Caco-2 (cell line): Measurements from ENCODE around the gene KLRB1. TPM values are rescaled to one million over a fixed set of nuclear protein-coding genes. Genes with fewer than 3 reads are reported as not detected.

Source experiments
- BruUV-seq: library from RNA; stranded (reverse); fragments of 400-500 nt; replicated peaks from 2 replicates; lab custom pipeline; 2021; lab: Mats Ljungman, UMichigan
- CTCF ChIA-PET: fragments of 300-600 bp; sonication (Branson Sonifier 250); formaldehyde crosslinking; loops from one replicate; lab custom pipeline; 2022; ENCODE audit warnings: antibody characterized with exemption; lab: Charles Lee
- POLR2A ChIA-PET: fragments of 300-600 bp; sonication (Branson Sonifier 250); formaldehyde crosslinking; loops from one replicate; lab custom pipeline; 2022; ENCODE audit warnings: antibody characterized with exemption; lab: Charles Lee
- DNase-seq, 2 experiments: peaks; one replicate each; pipeline versions ENCODE4 v3.0.0 to v3.0.0-alpha.2; 2020 to 2022
- H3K27me3 ChIP-seq: replicated peaks from 2 replicates; pipeline ENCODE4 v1.6.0; 2011; ENCODE audit warnings: low read length; ENCODE audit not compliant: control insufficient read depth, insufficient read depth
- H3K36me3 ChIP-seq: 2 replicates; pipeline ENCODE4 v1.5.1; 2011; ENCODE audit warnings: low read length; ENCODE audit not compliant: control insufficient read depth, insufficient read depth
- H3K4me1 ChIP-seq: fragments of 250-450 bp; sonication (Bioruptor Pico); 2 replicates; pipeline ENCODE4 v1.5.1; 2020; ENCODE audit warnings: mild to moderate bottlenecking
- H3K4me3 ChIP-seq: 2 replicates; pipeline ENCODE4 v1.5.1; 2011; ENCODE audit warnings: low read depth, mild to moderate bottlenecking, control low read depth, low read length
- H3K9me3 ChIP-seq: fragments of 250-450 bp; sonication (Bioruptor Pico); 2 replicates; pipeline ENCODE4 v1.5.1; 2020; ENCODE audit warnings: mild to moderate bottlenecking, moderate library complexity
- H3K27ac Mint-ChIP-seq: one replicate; pipeline ENCODE4 v1.8.0; 2022; ENCODE audit warnings: mixed read lengths; ENCODE audit not compliant: unreplicated experiment
- H3K27me3 Mint-ChIP-seq: one replicate; pipeline ENCODE4 v1.8.0; 2022; ENCODE audit warnings: mixed read lengths; ENCODE audit not compliant: insufficient read depth, unreplicated experiment
- H3K36me3 Mint-ChIP-seq: one replicate; pipeline ENCODE4 v1.8.0; 2022; ENCODE audit warnings: mild to moderate bottlenecking, mixed read lengths; ENCODE audit not compliant: insufficient read depth, unreplicated experiment
- H3K4me1 Mint-ChIP-seq: one replicate; pipeline ENCODE4 v1.8.0; 2022; ENCODE audit warnings: low read depth, mixed read lengths; ENCODE audit not compliant: unreplicated experiment
- H3K4me3 Mint-ChIP-seq: one replicate; pipeline ENCODE4 v1.8.0; 2022; ENCODE audit warnings: mild to moderate bottlenecking, moderate library complexity, mixed read lengths; ENCODE audit not compliant: unreplicated experiment
- H3K9me3 Mint-ChIP-seq: one replicate; pipeline ENCODE4 v1.8.0; 2022; ENCODE audit warnings: mixed read lengths; ENCODE audit not compliant: unreplicated experiment
- intact Hi-C: fragments of 100-400 bp; cut with micrococcal nuclease; formaldehyde crosslinking; loops from one replicate; pipeline ENCODE4 v1.10.0; 2022; ENCODE audit not compliant: unreplicated experiment
- total RNA-seq: library from RNA; stranded (reverse); gene quantifications from 2 replicates; pipeline ENCODE4 v1.2.3, GENCODE V29; 2022
- TF ChIP-seq, protein P1 (sequence below), 2 experiments: fragments of 200-600 bp in 1 of 2; IDR thresholded peaks; 1 replicate in 1 of 2; 2 replicates in 1 of 2; pipeline versions ENCODE4 v1.5.1 to v1.8.0; 2011 to 2022; ENCODE audit warnings: antibody characterized with exemption in 1 of 2, control low read depth in 1 of 2, inconsistent platforms in 1 of 2, low read depth in 1 of 2, low read length in 1 of 2, mild to moderate bottlenecking in 1 of 2, moderate library complexity in 1 of 2; ENCODE audit not compliant: insufficient read depth in 1 of 2, severe bottlenecking in 1 of 2, unreplicated experiment in 1 of 2

Gene KLRB1
- total RNA-seq, 1 experiment from 2014 or later: not detected

DNA sequence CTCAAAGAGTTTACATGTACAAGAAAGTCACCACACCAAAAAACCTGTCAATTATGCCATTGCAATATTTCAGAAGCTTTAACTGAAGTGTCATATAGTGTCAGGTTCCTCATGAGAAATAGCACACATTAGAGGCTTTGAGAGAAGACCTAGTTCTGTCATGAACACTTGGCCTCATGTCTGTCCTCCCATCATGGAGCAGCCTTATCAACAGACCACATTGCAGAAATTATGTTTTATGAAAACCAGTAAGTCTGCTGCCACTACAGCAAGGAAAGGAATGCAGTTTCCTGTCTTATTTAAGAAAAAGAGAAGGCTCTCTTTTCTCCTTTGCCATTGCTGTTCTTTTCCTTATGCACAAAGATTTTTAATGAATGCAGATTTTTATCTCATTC, 35.5 kb upstream of the KLRB1 start:
- POLR2A ChIA-PET: no interaction called here
- TF ChIP-seq, protein P1, sequence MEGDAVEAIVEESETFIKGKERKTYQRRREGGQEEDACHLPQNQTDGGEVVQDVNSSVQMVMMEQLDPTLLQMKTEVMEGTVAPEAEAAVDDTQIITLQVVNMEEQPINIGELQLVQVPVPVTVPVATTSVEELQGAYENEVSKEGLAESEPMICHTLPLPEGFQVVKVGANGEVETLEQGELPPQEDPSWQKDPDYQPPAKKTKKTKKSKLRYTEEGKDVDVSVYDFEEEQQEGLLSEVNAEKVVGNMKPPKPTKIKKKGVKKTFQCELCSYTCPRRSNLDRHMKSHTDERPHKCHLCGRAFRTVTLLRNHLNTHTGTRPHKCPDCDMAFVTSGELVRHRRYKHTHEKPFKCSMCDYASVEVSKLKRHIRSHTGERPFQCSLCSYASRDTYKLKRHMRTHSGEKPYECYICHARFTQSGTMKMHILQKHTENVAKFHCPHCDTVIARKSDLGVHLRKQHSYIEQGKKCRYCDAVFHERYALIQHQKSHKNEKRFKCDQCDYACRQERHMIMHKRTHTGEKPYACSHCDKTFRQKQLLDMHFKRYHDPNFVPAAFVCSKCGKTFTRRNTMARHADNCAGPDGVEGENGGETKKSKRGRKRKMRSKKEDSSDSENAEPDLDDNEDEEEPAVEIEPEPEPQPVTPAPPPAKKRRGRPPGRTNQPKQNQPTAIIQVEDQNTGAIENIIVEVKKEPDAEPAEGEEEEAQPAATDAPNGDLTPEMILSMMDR (IDR thresholded peaks at IDR 0.05; ENCODE audit: insufficient read depth in 1 of 2, low read depth in 1 of 2, low read length in 1 of 2, severe bottlenecking in 1 of 2, unreplicated experiment in 1 of 2): no peak
- Mint-ChIP-seq H3K4me1 (peaks cover 14% of the 10 kb centered on the region), H3K27ac (no peak overlapping the region), H3K9me3 (peaks cover 32% of the 10 kb centered on the region), H3K36me3 (peaks cover 7% of the 10 kb centered on the region), H3K27me3 (no peaks in the 10 kb centered on the region), H3K4me3 (no peak overlapping the region)
- intact Hi-C loops: no loop called here
- H3K4me3 ChIP-seq: no peak overlapping the region
- no peak for DNase-seq
- no peaks in the 10 kb centered on the region for H3K27me3 ChIP-seq
- CTCF ChIA-PET: no interaction called here
- no TSS peak for BruUV-seq
- no peaks in the 10 kb centered on the region for H3K36me3 ChIP-seq
- peaks cover 34% of the 10 kb centered on the region for H3K4me1 ChIP-seq
- H3K9me3 ChIP-seq: 0 out of 2 replicates have a peak, but pooled peaks cover 8% of the 10 kb centered on the region

DNA sequence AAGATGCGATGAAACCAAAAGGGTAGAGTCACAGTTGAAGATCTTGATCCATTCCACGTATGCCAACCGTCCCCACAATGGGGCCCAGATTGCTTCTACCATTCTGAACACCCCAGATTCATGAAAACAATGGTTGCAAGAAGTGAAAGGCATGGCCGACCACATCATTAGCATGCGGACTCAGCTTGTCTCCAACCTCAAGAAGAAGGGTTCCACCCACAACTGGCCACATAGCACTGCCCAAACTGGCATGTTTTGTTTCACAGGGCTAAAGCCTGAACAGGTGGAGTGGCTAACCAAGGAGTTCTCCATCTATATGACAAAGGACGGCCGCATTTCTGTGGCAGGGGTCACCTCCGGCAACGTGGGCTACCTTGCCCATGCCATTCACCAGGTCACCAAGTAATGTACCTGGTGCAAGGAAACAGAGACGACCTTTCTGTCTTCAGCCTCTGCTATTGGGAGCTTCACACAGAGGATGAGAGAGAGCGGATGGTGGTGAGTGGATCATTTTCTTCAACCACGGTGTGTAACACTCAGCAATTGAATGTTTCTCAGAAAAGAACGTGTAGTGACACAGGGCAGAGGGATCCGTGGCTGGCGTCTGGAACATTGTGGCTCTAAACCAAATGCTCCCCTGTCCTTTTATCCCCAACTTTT, 35.0 kb upstream of the KLRB1 start:
- no peaks in the 10 kb centered on the region for H3K27me3 ChIP-seq
- no peaks in the 10 kb centered on the region for H3K27me3 Mint-ChIP-seq
- BruUV-seq: no TSS peak
- H3K36me3 Mint-ChIP-seq: peaks cover 5% of the 10 kb centered on the region
- peaks cover 32% of the 10 kb centered on the region for H3K9me3 Mint-ChIP-seq
- ChIA-PET CTCF (no interaction called here), POLR2A (no interaction called here)
- no peak for DNase-seq
- H3K36me3 ChIP-seq: no peaks in the 10 kb centered on the region
- intact Hi-C loops: no loop called here
- H3K4me1 Mint-ChIP-seq: peaks cover 17% of the 10 kb centered on the region
- TF ChIP-seq, protein P1 (IDR thresholded peaks at IDR 0.05; ENCODE audit: insufficient read depth in 1 of 2, low read depth in 1 of 2, low read length in 1 of 2, severe bottlenecking in 1 of 2, unreplicated experiment in 1 of 2): no peak
- H3K4me3 Mint-ChIP-seq: no peak overlapping the region
- no peak overlapping the region for H3K4me3 ChIP-seq
- no peak overlapping the region for H3K27ac Mint-ChIP-seq
- H3K9me3 ChIP-seq: 0 out of 2 replicates have a peak, but pooled peaks cover 8% of the 10 kb centered on the region
- H3K4me1 ChIP-seq: peaks cover 39% of the 10 kb centered on the region

DNA sequence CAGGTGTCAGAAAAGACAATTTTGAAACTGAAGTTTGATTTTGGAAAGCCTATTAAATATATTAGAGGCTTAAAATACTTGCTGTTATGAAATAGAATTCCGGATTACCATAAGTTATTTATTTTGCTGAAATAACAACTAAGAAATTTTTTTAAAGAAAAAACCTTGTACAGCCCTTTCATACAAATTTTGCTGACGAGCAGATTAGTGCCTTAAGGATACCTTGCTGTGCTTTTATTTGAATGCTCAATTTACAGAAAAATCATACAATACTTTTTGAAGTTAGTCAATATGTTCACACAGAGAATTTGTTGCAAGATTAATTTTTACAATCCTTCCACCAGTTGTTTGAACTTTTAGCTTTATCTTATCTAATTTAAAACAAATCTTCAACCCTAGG, 32.3 kb upstream of the KLRB1 start:
- no peaks in the 10 kb centered on the region for H3K27me3 ChIP-seq
- H3K9me3 Mint-ChIP-seq: peaks cover 25% of the 10 kb centered on the region
- H3K4me1 Mint-ChIP-seq: peaks cover 19% of the 10 kb centered on the region
- no peaks in the 10 kb centered on the region for H3K36me3 ChIP-seq
- TF ChIP-seq, protein P1 (IDR thresholded peaks at IDR 0.05; ENCODE audit: insufficient read depth in 1 of 2, low read depth in 1 of 2, low read length in 1 of 2, severe bottlenecking in 1 of 2, unreplicated experiment in 1 of 2): no peak
- H3K4me3 Mint-ChIP-seq: no peak overlapping the region
- BruUV-seq: no TSS peak
- peaks cover 5% of the 10 kb centered on the region for H3K36me3 Mint-ChIP-seq
- no peak for DNase-seq
- no peaks in the 10 kb centered on the region for H3K27me3 Mint-ChIP-seq
- CTCF ChIA-PET: no interaction called here
- no peak overlapping the region for H3K27ac Mint-ChIP-seq
- H3K4me1 ChIP-seq: peaks cover 37% of the 10 kb centered on the region
- POLR2A ChIA-PET: no interaction called here
- intact Hi-C loops: no loop called here
- 0 out of 2 replicates have a peak, but pooled peaks cover 8% of the 10 kb centered on the region for H3K9me3 ChIP-seq
- no peak overlapping the region for H3K4me3 ChIP-seq
